HG03139 (cell line): Measurements from ENCODE around the gene ZBED5.
A peak's percentile ranks its signal among the peaks of the same experiment; 100 is the strongest.
"Not testable (repeated sequence)": the region's sequence is repeated elsewhere in the genome, so short reads cannot be mapped to it uniquely, and the experiment has no call there.

Experiments
- ATAC-seq: cut with Tn5 transposase; IDR thresholded peaks from one replicate; pipeline ENCODE4 v1.9.1; 2021; ENCODE audit not compliant: unreplicated experiment

Gene ZBED5

DNA sequence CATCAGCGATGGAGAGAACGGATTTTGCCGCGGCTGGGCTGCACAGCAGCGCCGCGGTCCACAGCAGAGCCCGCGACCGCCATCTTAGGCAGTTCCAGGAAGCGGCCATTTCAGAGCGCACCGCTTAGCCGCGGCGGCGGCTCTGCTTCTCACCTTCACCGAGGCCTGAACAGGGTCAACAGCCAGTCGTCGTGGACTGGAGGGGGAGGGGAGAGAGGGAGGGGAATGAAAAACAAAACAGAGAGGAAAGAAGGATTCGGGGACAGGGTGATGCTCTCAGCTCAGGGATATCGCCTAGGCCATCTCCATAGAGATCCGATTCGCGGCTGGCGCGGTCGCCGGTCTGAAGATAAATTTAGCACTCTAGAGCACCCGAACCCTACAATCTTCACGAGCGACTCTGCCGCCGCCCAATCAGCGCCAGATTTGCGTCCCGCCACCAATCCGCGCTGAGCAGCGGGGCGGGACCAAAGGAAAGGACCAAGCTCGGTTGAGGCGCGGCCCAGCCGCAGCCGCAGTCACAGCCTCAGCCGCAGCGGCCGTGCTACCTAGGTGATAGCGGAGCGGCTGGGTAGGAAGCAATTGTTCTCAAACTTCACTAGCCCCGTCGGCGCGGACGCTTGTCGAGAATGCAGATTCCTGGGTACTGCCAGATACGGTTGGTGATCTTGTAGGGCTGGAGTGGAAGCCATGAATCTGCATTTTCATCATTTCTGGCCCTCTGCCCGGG, at the start of gene ZBED5:
TSS of gene ZBED5 (minus strand) at position 345 of the 730 bp plus-strand sequence. CDS start 3,108 bp downstream, outside the sequence.
- peak; percentile 90 for ATAC-seq

DNA sequence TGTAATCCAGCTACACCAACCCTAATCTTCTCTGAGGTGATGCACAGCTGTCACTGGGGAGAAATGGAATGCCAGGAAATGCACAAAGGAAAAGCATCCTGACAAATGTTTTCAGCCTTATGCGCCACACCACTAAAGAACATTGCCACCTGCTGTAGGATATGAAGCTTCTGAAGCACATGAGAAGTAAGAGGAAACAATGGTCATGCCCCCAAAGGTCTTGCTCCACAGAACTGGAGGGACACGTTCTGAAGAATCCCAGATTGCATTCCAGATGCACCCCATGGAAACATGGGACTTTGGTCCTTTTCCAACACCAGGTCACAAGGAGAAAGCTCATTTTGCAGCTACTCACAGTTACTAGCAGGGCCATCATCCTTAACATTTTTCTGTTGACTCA, 48.7 kb upstream of the ZBED5 start:
- no peak for ATAC-seq

DNA sequence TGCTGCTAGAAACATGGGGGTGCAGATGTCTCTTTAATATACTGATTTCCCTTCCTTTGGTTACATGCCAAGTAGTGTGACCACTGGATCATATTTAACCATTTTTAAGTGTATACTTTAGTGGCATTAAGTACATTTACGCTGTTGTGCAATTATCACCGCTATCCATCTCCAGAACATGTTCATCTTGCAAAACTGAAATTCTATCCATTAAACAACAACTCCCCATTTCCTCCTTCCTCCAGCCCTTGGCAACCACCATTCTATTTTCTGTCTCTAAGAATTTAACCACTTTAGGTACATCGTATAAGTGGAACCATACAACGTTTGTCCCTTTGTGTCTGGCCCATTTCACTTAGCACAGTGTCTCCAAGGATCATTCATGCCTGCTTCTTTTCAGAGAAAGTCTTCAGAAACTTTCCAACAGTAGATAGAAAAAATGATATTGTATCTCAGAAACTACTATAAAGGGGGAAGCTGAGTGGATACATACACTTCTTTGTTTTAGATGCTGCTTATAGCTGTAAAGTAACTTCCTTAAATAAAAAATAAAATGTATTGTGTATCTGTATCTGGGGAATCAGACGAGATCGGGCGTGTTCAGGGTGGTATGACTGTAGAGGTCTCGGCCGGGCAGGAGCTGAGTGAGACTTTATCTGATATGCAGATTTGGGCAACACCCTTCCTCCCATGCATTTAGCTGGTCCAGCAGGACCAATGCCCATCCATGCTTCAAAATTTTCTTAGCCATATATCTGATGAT, 44.6 kb upstream of the ZBED5 start:
- ATAC-seq = no peak

DNA sequence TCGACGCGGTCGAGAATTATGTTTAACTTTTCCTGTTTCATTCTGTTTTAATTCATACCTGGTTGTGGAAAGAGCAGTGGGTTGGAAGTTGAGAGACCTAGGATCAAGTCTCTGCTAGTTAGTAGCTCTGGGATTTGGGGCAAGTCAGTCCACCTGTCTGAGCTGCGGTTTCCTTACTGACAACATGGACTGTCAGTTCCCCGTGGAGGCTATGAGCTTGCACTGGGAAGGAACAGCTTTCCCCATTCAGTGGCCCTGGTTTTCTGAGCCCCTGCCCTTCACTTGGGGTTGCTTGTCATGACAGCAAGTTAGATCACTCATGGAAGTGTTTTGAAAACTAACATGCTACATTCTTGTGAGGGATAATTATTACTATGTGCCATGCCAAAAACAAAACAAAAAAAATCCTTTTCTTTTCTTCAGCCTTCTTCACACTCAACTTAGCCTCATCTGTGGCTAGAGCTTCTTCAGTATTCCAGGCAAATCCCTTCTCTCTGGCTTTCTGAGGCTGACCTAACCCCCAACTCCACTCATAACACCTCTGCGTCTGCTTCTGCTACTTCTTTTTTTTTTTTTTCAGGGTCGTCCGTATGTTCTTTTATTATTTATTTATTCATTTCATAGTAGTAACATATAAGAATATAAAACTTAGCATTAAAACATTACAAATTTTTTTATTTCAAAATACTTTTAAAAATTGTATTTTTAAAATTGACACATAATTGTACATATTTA, 43.0 kb upstream of the ZBED5 start:
- ATAC-seq = no peak

DNA sequence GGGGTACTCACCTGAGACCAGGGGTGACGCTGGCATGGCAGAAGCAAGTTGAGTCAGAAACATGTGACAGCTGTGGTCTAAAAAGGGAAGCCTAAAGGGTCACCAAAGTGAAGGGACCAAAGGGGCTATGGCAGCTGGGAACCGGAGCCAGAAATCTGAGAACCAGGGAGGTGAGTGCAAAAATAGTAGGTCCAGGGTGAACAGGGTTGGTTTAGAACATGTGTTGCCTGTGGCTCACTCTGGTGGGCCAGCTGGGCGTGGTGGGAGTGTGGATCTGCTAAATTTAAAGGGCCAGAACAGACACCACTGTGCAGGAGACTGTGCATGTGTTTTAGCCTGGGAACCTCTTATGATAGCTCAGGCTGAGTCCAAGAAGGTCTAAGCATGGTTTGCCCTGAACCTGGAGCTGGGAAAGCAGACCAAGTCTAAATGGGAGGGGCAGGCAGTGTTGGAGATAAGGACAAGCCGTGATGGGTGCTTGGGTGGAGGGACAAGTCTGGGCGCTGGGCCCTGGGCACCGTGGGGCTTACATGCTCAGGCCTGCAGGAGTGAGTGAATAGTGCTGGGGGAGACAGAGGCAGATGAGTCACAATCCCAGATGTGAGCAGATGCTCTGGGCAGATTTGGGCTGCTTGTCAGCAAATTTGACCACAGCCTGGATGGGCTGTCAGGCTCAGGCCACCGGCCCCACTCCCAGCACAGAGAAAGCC, 41.4 kb upstream of the ZBED5 start:
- no peak for ATAC-seq

DNA sequence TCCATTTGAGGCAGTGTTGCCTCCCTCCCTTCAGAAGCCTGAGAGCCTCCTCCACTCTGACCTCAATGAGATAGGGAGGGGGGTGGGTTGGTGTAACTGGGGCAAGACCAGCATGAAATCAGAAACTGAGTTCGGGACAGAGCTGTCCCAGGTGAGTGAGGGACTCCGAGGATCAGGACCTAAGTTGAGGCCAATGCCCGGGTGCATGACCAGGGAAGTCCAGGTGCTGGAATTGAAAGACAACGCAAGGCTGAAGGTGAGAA, 40.8 kb upstream of the ZBED5 start:
- no peak for ATAC-seq

DNA sequence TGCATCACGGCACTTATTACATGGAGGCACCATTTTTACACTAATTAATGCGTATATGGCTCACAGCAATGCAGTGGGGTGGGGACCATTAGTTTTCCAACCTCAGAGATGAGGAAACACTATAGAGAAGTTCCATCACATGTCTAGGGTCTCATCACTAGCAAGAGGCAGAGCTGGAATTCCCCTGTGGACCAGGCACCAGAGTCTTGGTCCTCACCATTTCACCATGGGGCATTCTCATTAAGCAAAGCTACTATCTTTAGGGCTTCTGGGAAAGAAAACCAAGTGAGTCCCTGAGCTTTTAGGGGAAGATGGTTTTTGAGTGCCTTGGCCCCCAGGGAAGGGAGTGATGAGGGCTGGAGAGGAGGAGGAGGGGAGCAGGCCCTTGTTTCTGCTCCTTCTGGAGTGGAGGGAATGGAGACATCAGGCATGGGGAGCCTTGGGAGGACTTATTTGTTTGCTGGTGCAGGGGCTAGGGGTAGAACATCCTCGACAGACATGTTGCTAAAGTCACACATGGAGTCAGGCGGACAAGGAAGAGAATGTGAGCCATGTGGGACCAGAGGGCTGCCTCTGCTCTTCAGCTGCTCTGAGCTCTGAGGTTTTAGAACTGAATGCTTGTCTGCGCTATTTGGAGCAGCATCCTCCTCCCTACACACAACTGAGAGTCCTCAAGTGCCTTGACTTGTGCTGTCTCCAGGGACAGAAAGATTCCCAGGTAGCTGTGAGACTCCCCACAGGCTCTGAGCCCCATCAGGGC, 40.3 kb upstream of the ZBED5 start:
- ATAC-seq = no peak

DNA sequence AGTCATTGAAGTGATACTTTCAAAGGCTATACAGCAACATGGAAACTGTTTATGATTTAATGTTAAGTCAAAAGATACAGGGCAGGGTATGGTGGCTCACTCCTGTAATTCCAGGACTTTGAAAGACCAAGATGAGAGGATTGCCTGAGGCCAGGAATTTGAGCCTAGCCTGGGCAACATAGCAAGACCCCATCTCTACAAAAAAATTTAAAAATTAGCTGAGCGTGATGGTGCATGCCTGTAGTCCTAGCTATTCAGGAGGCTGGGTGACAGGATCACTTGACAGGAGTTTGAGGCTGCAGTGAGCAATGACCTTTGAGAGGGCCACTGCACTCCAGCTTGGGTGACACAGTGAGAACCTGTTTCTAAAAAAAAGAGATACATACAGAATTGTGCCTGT, 39.3 kb upstream of the ZBED5 start:
- ATAC-seq = no peak

DNA sequence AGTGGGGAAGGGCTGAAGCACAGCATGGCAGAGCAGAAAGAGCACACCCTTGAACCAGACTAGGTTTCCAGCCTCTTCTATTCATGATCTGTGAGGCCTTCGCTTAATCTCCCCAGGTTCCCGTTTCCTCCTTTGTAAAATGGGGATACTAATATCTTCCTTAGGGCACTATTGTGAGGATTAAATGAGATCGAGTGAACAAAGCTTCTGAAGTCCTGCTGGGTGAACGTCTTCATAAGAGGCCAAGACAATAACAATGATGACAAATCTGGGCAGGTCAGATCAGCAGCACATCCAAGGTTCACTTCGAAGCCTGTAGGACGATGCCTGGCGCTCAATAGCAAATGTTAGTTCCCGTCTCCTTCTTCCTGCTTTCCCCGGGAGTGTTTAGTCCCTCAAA, 38.6 kb upstream of the ZBED5 start:
- ATAC-seq = no peak

DNA sequence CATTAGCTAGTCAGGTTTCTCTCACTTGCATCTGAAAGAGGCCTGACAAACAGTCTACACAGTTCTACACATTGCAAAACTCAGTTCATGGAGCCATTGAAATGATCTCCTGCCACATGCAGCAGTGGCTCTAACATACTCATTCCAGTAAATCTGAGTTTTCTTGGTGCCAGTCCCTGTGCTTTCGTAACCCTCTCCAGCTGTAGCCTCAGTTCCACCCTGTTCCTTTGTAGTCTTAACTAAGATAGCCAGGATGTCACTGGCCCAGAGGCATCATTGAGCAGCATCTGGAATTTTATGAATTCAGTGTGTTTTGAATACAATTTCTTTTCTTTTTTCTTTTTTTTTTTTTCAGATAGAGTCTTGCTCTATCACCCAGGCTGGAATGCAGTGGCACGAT, 37.4 kb upstream of the ZBED5 start:
- ATAC-seq = no peak

DNA sequence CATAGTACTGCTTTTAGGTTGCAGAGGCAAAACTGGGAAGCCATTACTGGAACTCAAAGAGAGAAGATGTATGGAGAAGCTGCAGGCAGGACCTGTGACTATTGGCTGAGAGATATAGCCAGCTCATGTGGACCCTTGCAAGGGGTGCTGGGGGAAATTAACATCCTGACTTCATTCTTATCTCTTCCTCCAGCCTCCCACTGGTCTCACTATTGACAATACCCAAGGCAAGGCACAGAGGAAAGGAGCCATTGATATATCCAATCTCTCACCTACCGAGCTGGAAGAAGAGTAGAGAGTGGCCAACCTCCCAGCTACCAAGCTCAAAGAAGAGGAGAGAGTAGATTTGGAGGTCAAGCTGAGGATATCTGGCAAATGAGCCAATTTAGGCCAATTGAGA, 36.8 kb upstream of the ZBED5 start:
- no peak for ATAC-seq

DNA sequence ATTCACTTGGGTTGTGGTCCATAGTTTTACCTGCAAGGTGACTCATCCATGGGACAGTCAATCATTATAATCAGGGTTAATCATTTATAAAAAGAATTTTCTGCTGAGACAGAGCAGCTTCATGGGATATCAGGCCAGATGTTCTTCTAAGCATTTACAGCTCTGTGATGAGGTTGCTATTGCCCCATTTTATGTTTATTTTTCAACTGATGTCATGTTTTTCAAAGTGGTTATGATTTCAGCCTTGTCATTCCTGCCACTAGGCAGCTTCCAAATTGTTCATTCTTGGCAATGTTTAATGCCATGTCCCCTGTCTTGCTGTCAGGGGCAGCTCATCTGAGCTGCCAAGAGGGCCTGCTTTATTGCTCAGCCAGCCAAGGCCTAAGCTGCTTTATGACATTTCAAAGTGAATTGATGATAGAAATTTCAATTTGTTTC, 35.9 kb upstream of the ZBED5 start:
- ATAC-seq = no peak

DNA sequence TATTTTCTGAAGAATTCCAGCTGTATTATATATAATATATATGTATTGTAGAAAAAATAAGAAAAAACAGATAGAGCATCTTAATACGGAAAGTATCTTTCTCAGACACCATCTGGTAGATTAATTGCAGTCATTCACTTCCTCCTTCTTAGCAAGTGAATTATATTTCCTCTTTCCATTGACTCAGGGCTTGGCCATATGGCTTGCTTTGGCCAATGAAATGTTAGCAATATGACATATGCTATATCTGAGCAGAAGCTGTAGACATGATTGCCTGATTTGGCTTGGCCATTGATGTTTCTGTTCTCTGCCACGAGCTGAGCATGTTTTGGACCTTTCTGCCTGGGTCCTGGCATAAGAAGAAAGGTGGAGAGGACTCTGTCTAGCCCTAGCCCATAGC, 34.4 kb upstream of the ZBED5 start:
- ATAC-seq = no peak

DNA sequence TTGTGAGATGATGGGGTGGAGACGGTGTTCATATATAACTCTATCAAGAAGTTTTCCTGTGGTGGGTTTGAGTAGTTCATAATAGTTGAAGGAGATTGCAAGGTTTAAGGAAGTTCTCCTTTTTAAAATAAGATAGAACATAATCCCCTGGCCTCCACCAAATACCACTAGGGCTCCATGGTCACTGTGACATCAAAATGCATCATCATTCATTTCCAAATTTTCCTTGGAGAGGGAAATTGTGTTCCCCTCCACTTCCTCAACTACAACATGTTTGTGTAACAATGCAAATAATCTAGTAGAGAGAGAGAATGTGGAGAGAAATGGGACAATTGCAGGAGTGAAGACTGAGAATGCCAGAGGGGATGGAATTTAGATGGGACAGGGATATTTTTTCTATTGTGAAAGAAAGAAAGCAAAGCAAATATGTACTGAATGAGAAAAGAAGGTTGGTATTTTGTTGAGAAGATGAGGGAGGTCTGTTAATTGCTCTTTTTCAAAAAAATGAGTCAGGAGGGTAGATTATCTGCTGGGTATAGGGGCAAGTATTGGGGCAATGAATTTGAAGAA, 33.4 kb upstream of the ZBED5 start:
- ATAC-seq = no peak

DNA sequence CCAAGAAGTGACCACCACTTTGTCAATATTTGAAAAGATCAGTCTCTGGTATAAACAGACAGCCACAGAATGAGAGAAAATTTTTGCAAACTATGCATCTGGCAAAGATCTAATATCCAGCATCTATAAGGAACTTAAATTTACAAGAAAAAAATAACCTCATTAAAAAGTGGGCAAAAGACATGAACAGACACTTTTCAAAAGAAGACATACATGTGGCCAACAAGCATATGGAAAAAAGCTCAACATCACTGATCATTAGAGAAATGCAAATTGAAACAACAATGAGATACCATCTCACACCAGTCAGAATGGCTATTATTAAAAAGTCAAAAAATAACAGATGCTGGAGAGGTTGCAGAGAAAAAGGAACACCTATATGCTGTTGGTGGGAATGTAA, 32.2 kb upstream of the ZBED5 start:
- not testable (repeated sequence) for ATAC-seq

DNA sequence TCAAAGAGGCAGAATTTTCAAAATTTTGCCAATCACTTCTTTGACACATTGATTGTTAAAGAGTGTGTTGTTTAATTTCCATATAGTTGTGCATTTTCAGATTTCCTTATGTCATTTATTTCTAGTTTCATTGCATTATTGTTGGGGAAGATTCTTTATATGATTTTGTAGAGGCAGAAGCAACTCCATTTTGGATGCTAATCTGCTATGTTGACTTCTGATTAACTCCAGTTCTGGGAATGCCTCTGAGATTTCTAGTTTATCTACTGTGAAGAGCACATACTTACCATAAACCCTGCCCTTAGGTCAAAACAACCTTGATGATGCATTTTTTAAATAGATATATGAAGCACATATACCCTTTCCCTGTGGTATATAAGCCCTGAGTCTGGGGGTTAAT, 29.5 kb upstream of the ZBED5 start:
- no peak for ATAC-seq

DNA sequence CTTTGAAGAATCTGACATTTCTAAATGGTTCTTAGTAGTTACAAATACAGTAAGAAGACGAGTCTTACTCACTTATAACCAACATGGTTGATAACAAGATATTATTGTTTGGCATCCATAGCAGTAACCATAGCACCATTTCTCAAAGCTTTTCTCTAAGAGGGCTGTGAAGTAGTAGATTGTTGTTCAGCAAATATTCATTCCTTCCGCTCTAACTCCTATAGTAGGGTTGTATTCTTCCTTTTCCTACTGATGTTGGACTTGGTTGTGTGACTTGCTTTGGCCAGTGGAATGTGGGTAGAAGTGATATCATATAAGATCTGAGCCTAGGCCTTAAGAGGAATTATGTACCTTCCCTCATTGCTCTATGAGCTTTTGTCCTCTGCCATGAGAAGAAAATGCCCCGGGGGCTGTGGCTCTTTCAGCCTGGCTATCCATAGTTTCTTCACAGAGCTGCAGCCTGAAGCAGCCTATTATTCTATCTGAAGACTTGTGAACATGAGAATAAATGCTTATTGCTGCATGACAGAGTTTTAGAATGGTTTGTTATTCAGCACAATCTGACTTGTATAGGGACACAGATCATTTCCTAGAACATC, 28.9 kb upstream of the ZBED5 start:
- ATAC-seq = no peak

DNA sequence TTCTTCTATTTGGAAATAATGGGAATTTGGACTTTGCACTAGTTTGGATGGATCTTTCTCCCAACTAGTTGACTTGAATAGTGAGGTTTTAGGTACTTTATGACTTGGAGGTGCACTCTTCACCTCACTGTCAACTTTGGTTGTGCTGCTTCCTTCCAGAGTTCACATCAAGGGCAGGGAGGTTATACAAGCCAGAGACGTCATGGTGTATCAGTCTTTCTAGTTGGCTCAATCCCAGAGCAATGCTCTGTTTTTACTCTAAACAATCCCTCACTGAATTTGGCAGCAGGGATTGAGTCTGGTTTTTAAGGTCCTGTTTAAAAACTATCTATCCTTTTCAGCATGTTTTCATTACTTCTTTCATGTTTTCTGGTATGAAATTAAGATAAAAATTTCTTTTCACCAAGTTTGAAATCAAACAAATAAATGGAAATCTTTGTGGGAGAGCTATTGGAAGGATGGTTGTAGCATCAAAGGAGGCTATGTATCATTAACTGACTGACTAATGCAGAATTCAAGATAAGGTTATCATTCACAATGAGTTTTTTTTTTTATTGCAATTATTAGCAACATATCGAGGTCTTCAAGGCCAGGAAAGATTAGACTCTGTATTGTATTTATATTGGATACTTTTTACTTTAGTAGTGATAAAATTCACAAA, 28.0 kb upstream of the ZBED5 start:
- no peak for ATAC-seq

DNA sequence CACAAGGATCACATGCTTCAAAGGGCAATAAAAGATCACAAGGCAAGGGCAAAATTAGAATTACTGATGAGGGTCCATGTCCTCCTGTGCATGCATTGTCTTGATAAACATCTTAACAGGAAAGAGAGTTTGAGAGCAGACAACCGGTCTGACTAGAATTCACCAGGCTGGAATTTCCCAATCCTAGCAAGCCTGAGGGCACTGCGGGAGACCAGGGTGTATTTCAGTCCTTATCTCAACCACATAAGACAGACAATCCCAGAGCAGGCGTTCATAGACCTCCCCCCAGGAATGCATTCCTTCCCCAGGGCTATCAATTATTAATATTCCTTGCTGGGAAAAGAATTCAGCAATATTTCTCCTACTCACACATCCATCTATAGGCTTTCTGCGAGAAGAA, 26.4 kb upstream of the ZBED5 start:
- not testable (repeated sequence) for ATAC-seq

DNA sequence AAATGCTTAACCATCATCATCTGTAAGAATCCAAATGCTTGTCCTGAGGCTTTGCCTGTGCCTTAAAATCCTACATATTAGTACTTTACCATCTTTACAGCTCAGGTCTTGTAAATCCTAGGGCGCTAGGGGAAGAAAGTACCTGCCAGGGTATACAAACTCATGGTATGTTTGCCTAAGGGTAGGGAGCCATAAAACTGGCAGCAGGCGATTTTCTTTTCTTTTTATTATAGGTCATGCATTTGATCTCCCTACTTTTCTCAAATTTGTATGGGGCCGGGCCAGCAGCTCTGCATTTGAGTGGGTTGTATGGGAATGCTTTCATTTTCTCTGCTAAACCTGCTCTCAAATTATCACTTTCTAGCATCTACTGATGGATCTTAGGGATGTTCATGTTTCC, 24.0 kb upstream of the ZBED5 start:
- ATAC-seq = no peak
